B cell (primary cell): ENCODE results near the gene SLC30A2. TPM values are rescaled to one million over a fixed set of nuclear protein-coding genes. Genes with fewer than 3 reads are reported as not detected.

Source experiments
- ATAC-seq: fragments of 200-7000 bp; cut with Tn5 transposase; one replicate; pipeline ENCODE4 v1.10.0; 2021; ENCODE audit warnings: low read depth, mild to moderate bottlenecking, moderate number of reproducible peaks, moderate library complexity
- CTCF ChIA-PET: fragments of 350-600 bp; sonication (Branson Sonifier 250); formaldehyde crosslinking; loops from one replicate; lab custom pipeline; 2021; ENCODE audit warnings: antibody characterized with exemption, inconsistent platforms; lab: Charles Lee
- POLR2A ChIA-PET: fragments of 350-600 bp; sonication (Branson Sonifier 250); formaldehyde crosslinking; loops from one replicate; lab custom pipeline; 2021; ENCODE audit warnings: antibody characterized with exemption; lab: Charles Lee
- DNase-seq: peaks from one replicate; pipeline ENCODE4 v3.0.0; 2013
- H2AFZ ChIP-seq: 2 replicates; pipeline ENCODE4 v1.6.1; 2012; ENCODE audit warnings: mild to moderate bottlenecking, low read depth, low read length; ENCODE audit not compliant: insufficient read depth, poor library complexity, severe bottlenecking
- H3K27ac ChIP-seq, 2 donors: 1 replicate in 1 of 2; 2 replicates in 1 of 2; pipeline ENCODE4 v1.5.1; 2012 to 2013; ENCODE audit warnings: low read length in 2 of 2, mild to moderate bottlenecking in 2 of 2, moderate library complexity in 1 of 2
- H3K27me3 ChIP-seq, 4 experiments: fragments of 200-600 bp in 1 of 4; sonication (generic) in 1 of 4; replicated peaks in 1 of 4; 1 replicate in 2 of 4; 2 replicates in 2 of 4; pipeline versions ENCODE4 v1.6.1 to v1.7.0; 2013 to 2016; ENCODE audit warnings: low read length in 3 of 4, mild to moderate bottlenecking in 2 of 4, mixed read lengths in 1 of 4, moderate library complexity in 1 of 4; ENCODE audit not compliant: insufficient read depth in 4 of 4, control insufficient read depth in 3 of 4; ENCODE audit errors: control extremely low read depth in 1 of 4
- H3K36me3 ChIP-seq, 2 experiments: replicated peaks in 1 of 2; 1 replicate in 1 of 2; 2 replicates in 1 of 2; pipeline versions ENCODE4 v1.6.1 to v1.7.1; 2013; ENCODE audit warnings: low read length in 1 of 2; ENCODE audit not compliant: insufficient read depth in 2 of 2, control insufficient read depth in 1 of 2; ENCODE audit errors: control extremely low read depth in 1 of 2, extremely low read depth in 1 of 2
- H3K4me1 ChIP-seq, 2 donors: fragments of 200-600 bp in 1 of 2; sonication (generic) in 1 of 2; 1 replicate in 1 of 2; 2 replicates in 1 of 2; pipeline versions ENCODE4 v1.5.1 to v1.6.1; 2013 to 2017; ENCODE audit warnings: low read length in 2 of 2; ENCODE audit not compliant: control insufficient read depth in 2 of 2, insufficient read depth in 2 of 2
- H3K4me2 ChIP-seq: replicated peaks from 2 replicates; pipeline ENCODE3; 2012; ENCODE audit warnings: mild to moderate bottlenecking, low read depth, low read length; ENCODE audit not compliant: poor library complexity, severe bottlenecking
- H3K4me3 ChIP-seq, 5 experiments: fragments of 200-600 bp in 1 of 5; sonication (generic) in 1 of 5; 1 replicate in 3 of 5; 2 replicates in 2 of 5; pipeline versions ENCODE4 v1.5.1 to v1.7.0; 2011 to 2016; ENCODE audit warnings: low read length in 4 of 5, mild to moderate bottlenecking in 4 of 5, low read depth in 2 of 5, control low read depth in 1 of 5, moderate library complexity in 1 of 5; ENCODE audit not compliant: insufficient read depth in 1 of 5; ENCODE audit errors: control extremely low read depth in 1 of 5, extremely low read depth in 1 of 5
- H3K79me2 ChIP-seq: fragments of 200-600 bp; sonication (generic); one replicate; pipeline ENCODE4 v1.6.0; 2016; ENCODE audit warnings: low read length; ENCODE audit not compliant: control insufficient read depth, insufficient read depth
- H3K9ac ChIP-seq: fragments of 200-600 bp; sonication (generic); 2 replicates; pipeline ENCODE4 v1.6.1; 2017; ENCODE audit warnings: mild to moderate bottlenecking, low read length, moderate library complexity
- H3K9me3 ChIP-seq, 3 donors: one replicate each; pipeline versions ENCODE4 v1.6.1 to v1.7.1; 2013; ENCODE audit warnings: low read length in 2 of 3; ENCODE audit not compliant: control insufficient read depth in 2 of 3, insufficient read depth in 1 of 3; ENCODE audit errors: control extremely low read depth in 1 of 3
- H4K20me1 ChIP-seq: 2 replicates; pipeline ENCODE4 v1.6.0; 2012; ENCODE audit warnings: mild to moderate bottlenecking, low read length; ENCODE audit not compliant: insufficient read depth, control insufficient read depth, poor library complexity, severe bottlenecking
- H3K27ac Mint-ChIP-seq: one replicate; pipeline ENCODE4 v1.8.0; 2021; ENCODE audit warnings: mixed read lengths
- H3K27me3 Mint-ChIP-seq: one replicate; pipeline ENCODE4 v1.8.0; 2021; ENCODE audit warnings: mixed read lengths
- H3K4me1 Mint-ChIP-seq: one replicate; pipeline ENCODE4 v1.8.0; 2021; ENCODE audit warnings: mixed read lengths
- H3K4me3 Mint-ChIP-seq: one replicate; pipeline ENCODE4 v1.8.0; 2021; ENCODE audit warnings: mixed read lengths
- H3K9me3 Mint-ChIP-seq: one replicate; pipeline ENCODE4 v1.8.0; 2022; ENCODE audit warnings: mixed read lengths; ENCODE audit not compliant: insufficient read depth
- EZH2 ChIP-seq: IDR thresholded peaks from 2 replicates; pipeline ENCODE4 v1.6.1; 2012; ENCODE audit warnings: borderline replicate concordance, low read depth, mild to moderate bottlenecking, moderate library complexity, low read length; ENCODE audit not compliant: insufficient read depth, poor library complexity, severe bottlenecking
- WGBS: methylation state at CpG from one replicate; pipeline ENCODE4 v1.1.5; 2013; ENCODE audit warnings: missing lambda C conversion rate; ENCODE audit not compliant: insufficient coverage; 5-methylcytosine and 5-hydroxymethylcytosine counted together
- intact Hi-C: fragments of 100-400 bp; cut with micrococcal nuclease; formaldehyde crosslinking; loops from one replicate; pipeline ENCODE4 v1.10.0; 2022
- polyA plus RNA-seq: library from polyadenylated mRNA; depleted of rRNA; stranded (reverse); fragments of >200 nt; gene quantifications from 2 replicates; pipeline ENCODE4 v1.2.3, GENCODE V29; 2012
- total RNA-seq, 2 donors: library from RNA; stranded (reverse); fragments of 120-200 nt in 1 of 2; gene quantifications; 1 replicate in 1 of 2; 2 replicates in 1 of 2; pipeline versions ENCODE4 v1.2.3 to v1.2.4, GENCODE V29; 2013 to 2022
- TF ChIP-seq, protein P1 (sequence below): fragments of 200-600 bp; IDR thresholded peaks from one replicate; pipeline ENCODE4 v1.8.0; 2022; ENCODE audit warnings: antibody characterized with exemption, mild to moderate bottlenecking

The SLC30A2 gene
- total and polyA plus RNA-seq, 2 donors (not counting 1 experiment from before 2014, with no cell fraction given), result not detected

DNA sequence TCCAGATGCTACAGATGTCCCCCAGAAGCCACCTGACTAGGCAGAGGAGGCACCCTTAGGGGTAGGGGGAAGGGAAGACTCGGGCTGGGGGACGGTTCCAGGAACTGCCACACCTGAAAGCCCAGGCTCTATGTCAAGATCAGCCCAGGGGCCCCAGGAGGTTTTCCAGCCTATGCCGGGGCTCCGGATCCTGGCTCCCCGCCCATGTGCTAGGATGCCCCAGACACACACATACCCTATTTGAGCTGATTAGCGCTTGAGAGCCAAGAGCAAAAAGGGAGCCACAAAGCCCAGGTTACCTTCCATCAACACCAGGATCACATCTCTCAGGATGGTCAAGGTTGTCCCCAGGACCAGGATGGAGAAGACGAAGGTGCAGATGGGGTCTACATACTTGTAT, 4.5 kb downstream of the SLC30A2 start:
- Histone ChIP-seq H3K4me2 (no peak overlapping the region), H2AFZ (no peak overlapping the region), H3K36me3 (no peaks in the 10 kb centered on the region), H4K20me1 (no peaks in the 10 kb centered on the region), H3K9me3 (no peaks in the 10 kb centered on the region), H3K9ac (no peak overlapping the region), H3K4me1 (peaks cover under 1 to 3% of the 10 kb centered on the region in 2 donors), H3K27ac (no peak overlapping the region), H3K79me2 (no peaks in the 10 kb centered on the region), H3K27me3 (peaks cover 0 to 44% (median 11%) of the 10 kb centered on the region in 4 experiments), H3K4me3 (no peak overlapping the region)
- CTCF ChIA-PET, result interaction anchor here (1.5 kb wide), 1 partner anchor 103 kb away, joined by 3 read pairs; no protein-coding TSS in a partner anchor
- POLR2A ChIA-PET, result no interaction called here
- TF ChIP-seq EZH2, result no peak
- TF ChIP-seq, protein P1, sequence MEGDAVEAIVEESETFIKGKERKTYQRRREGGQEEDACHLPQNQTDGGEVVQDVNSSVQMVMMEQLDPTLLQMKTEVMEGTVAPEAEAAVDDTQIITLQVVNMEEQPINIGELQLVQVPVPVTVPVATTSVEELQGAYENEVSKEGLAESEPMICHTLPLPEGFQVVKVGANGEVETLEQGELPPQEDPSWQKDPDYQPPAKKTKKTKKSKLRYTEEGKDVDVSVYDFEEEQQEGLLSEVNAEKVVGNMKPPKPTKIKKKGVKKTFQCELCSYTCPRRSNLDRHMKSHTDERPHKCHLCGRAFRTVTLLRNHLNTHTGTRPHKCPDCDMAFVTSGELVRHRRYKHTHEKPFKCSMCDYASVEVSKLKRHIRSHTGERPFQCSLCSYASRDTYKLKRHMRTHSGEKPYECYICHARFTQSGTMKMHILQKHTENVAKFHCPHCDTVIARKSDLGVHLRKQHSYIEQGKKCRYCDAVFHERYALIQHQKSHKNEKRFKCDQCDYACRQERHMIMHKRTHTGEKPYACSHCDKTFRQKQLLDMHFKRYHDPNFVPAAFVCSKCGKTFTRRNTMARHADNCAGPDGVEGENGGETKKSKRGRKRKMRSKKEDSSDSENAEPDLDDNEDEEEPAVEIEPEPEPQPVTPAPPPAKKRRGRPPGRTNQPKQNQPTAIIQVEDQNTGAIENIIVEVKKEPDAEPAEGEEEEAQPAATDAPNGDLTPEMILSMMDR, result no peak
- no peak for ATAC-seq
- H3K4me1 Mint-ChIP-seq, result peaks cover 2% of the 10 kb centered on the region
- peaks cover 31% of the 10 kb centered on the region for H3K27me3 Mint-ChIP-seq
- DNase-seq, result no peak
- intact Hi-C loops, result no loop called here
- H3K4me3 Mint-ChIP-seq, result no peak overlapping the region
- no peak overlapping the region for H3K27ac Mint-ChIP-seq
- H3K9me3 Mint-ChIP-seq, result no peaks in the 10 kb centered on the region
- WGBS, result 62% methylated on average over 2 of the region's 7 CpGs

- H4K20me1 ChIP-seq, result no peaks in the 10 kb centered on the region
- H3K4me3 ChIP-seq, result no peak overlapping the region
- H3K9me3 Mint-ChIP-seq, result no peaks in the 10 kb centered on the region
- POLR2A ChIA-PET, result no interaction called here
- peaks cover 0 to 38% (median 7%) of the 10 kb centered on the region in 4 experiments for H3K27me3 ChIP-seq
- no peak overlapping the region for H3K27ac ChIP-seq
- peaks cover 12% of the 10 kb centered on the region for H3K4me1 Mint-ChIP-seq
- ATAC-seq (no peak), DNase-seq (no peak)
- no peak overlapping the region for H3K9ac ChIP-seq
- no peak overlapping the region for H2AFZ ChIP-seq
- no peaks in the 10 kb centered on the region for H3K9me3 ChIP-seq
- peaks cover 10 to 13% of the 10 kb centered on the region in 2 donors for H3K4me1 ChIP-seq
- no peak overlapping the region for H3K27ac Mint-ChIP-seq
- CTCF ChIA-PET, result no interaction called here
- no peaks in the 10 kb centered on the region for H3K36me3 ChIP-seq
- H3K4me3 Mint-ChIP-seq, result no peak overlapping the region
- no peak for TF ChIP-seq EZH2
- TF ChIP-seq, protein P1, result no peak
- intact Hi-C loops, result loop anchor here (5.0 kb wide), 1 partner anchor 123 kb away; no protein-coding TSS in a partner anchor
- H3K79me2 ChIP-seq, result no peaks in the 10 kb centered on the region
- WGBS, result 77% methylated on average over 5 of the region's 6 CpGs
- no peak overlapping the region for H3K4me2 ChIP-seq
- peaks cover 19% of the 10 kb centered on the region for H3K27me3 Mint-ChIP-seq
These were observed 7.0 kb downstream of the SLC30A2 start for GRCh38 chr1:26038904-26039303.
